Fibroblast of lung (primary cell): ENCODE results near the gene SLC23A2. TPM values are rescaled to one million over a fixed set of nuclear protein-coding genes. Genes with fewer than 3 reads are reported as not detected.
"Not testable (repeated sequence)": the region's sequence is repeated elsewhere in the genome, so short reads cannot be mapped to it uniquely, and the experiment has no call there.

Source experiments
- DNase-seq, 2 donors: peaks; one replicate each; pipeline versions ENCODE4 v3.0.0 to v3.0.0-alpha.2; 2010; ENCODE audit warnings: low read depth in 2 of 2
- H2AFZ ChIP-seq: 2 replicates; pipeline ENCODE4 v1.5.1; 2012; ENCODE audit warnings: low read length, control low read depth, inconsistent platforms
- H3K27ac ChIP-seq: 2 replicates; pipeline ENCODE4 v1.5.1; 2011; ENCODE audit warnings: low read length, control low read depth; ENCODE audit not compliant: insufficient read depth
- H3K27me3 ChIP-seq: 2 replicates; pipeline ENCODE4 v1.5.1; 2011; ENCODE audit warnings: mild to moderate bottlenecking, low read length; ENCODE audit not compliant: control insufficient read depth, insufficient read depth
- H3K36me3 ChIP-seq: 2 replicates; pipeline ENCODE4 v1.5.1; 2011; ENCODE audit warnings: low read length; ENCODE audit not compliant: control insufficient read depth, insufficient read depth
- H3K4me1 ChIP-seq: 2 replicates; pipeline ENCODE4 v1.5.1; 2011; ENCODE audit warnings: low read length; ENCODE audit not compliant: control insufficient read depth, insufficient read depth; ENCODE audit errors: extremely low read depth
- H3K4me2 ChIP-seq: 2 replicates; pipeline ENCODE4 v1.5.1; 2011; ENCODE audit warnings: low read length, control low read depth; ENCODE audit not compliant: insufficient read depth; ENCODE audit errors: extremely low read depth
- H3K4me3 ChIP-seq, 4 experiments: fragments of 200-600 bp in 1 of 4; sonication (generic) in 1 of 4; replicated peaks in 1 of 4; 2 replicates each; pipeline ENCODE4 v1.5.1; 2011 to 2016; ENCODE audit warnings: low read length in 4 of 4, low read depth in 3 of 4, mild to moderate bottlenecking in 3 of 4, control low read depth in 2 of 4, inconsistent platforms in 1 of 4, mixed read lengths in 1 of 4; ENCODE audit not compliant: insufficient read depth in 1 of 4; ENCODE audit errors: control extremely low read depth in 1 of 4
- H3K79me2 ChIP-seq: 2 replicates; pipeline ENCODE4 v1.5.1; 2012; ENCODE audit warnings: mild to moderate bottlenecking, low read length, inconsistent platforms; ENCODE audit not compliant: control insufficient read depth, insufficient read depth
- H3K9ac ChIP-seq: 2 replicates; pipeline ENCODE4 v1.5.1; 2011; ENCODE audit warnings: mild to moderate bottlenecking, low read length, control low read depth; ENCODE audit not compliant: insufficient read depth
- H3K9me3 ChIP-seq: 2 replicates; pipeline ENCODE4 v1.5.1; 2012; ENCODE audit warnings: low read depth, low read length; ENCODE audit not compliant: control insufficient read depth, insufficient read depth
- H4K20me1 ChIP-seq: 2 replicates; pipeline ENCODE4 v1.5.1; 2011; ENCODE audit warnings: low read length; ENCODE audit not compliant: control insufficient read depth, insufficient read depth; ENCODE audit errors: extremely low read depth
- CTCF ChIP-seq, 2 donors: IDR thresholded peaks in 1 of 2; conservative IDR thresholded peaks in 1 of 2; 1 replicate in 1 of 2; 2 replicates in 1 of 2; pipeline ENCODE4 v1.5.1; 2011 to 2012; ENCODE audit warnings: low read length in 2 of 2, control low read depth in 1 of 2, inconsistent platforms in 1 of 2, low read depth in 1 of 2, mild to moderate bottlenecking in 1 of 2
- EZH2 ChIP-seq: IDR thresholded peaks from 2 replicates; pipeline ENCODE4 v1.5.1; 2012; ENCODE audit warnings: low read length, control low read depth, mild to moderate bottlenecking; ENCODE audit errors: missing control alignments
- polyA plus RNA-seq, 2 donors: library from polyadenylated mRNA; depleted of rRNA in 1 of 2; stranded (reverse) in 1 of 2; unstranded in 1 of 2; fragments of >200 nt; gene quantifications; 2 replicates each; pipeline ENCODE4 v1.2.1, GENCODE V29; 2011 to 2012; ENCODE audit warnings: missing spikeins in 1 of 2
- total RNA-seq: library from RNA; depleted of rRNA; stranded (reverse); fragments of >200 nt; gene quantifications from 2 replicates; pipeline ENCODE4 v1.2.1, GENCODE V29; 2014

The SLC23A2 gene
- total and polyA plus RNA-seq, 2 donors (not counting 1 experiment from before 2014, with no cell fraction given): 12.1 to 17.5 TPM

DNA sequence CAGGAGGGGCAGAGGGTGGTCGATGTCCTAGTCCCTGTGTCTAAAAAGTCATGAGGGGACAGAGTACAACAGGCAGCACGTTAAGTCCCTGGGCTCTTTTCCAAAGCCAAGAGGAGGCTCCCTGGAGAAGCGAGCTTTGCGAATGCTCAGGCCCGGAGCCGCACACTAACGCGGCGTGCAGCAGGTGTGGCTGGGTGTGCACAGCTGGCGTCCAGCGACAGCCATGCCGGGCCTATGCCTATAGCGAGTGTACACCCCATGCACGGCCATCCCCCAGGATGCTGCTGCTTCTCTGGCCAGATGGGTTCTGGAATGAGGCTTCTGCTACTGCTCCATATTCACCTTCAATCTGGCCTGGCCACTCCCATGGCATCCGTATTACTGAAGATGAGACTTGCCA lies 148.3 kb downstream of the SLC23A2 start:
- Histone ChIP-seq H3K4me2 (no peak overlapping the region), H3K4me1 (no peaks in the 10 kb centered on the region), H3K9me3 (no peaks in the 10 kb centered on the region), H2AFZ (no peak overlapping the region), H3K27ac (no peak overlapping the region), H3K9ac (no peak overlapping the region), H3K79me2 (no peaks in the 10 kb centered on the region), H3K4me3 (no peak overlapping the region), H3K36me3 (no peaks in the 10 kb centered on the region), H4K20me1 (no peaks in the 10 kb centered on the region), H3K27me3 (no peaks in the 10 kb centered on the region)
- TF ChIP-seq CTCF (conservative IDR thresholded peaks at IDR 0.05 in 1 of 2, IDR thresholded peaks at IDR 0.05 in 1 of 2; ENCODE audit: low read depth in 1 of 2, low read length in 2 of 2): no peak
- no peak for TF ChIP-seq EZH2
- no peak for DNase-seq

GRCh38 chr20:4850960-4851359 lies 150.3 kb downstream of the SLC23A2 start:
- no peaks in the 10 kb centered on the region for H3K36me3 ChIP-seq
- H3K4me1 ChIP-seq: no peaks in the 10 kb centered on the region
- no peak overlapping the region for H3K4me3 ChIP-seq
- no peaks in the 10 kb centered on the region for H4K20me1 ChIP-seq
- TF ChIP-seq EZH2 (no peak), CTCF (conservative IDR thresholded peaks at IDR 0.05 in 1 of 2, IDR thresholded peaks at IDR 0.05 in 1 of 2; ENCODE audit: low read depth in 1 of 2, low read length in 2 of 2) (no peak)
- no peak for DNase-seq
- H2AFZ ChIP-seq: no peak overlapping the region
- no peak overlapping the region for H3K4me2 ChIP-seq
- no peaks in the 10 kb centered on the region for H3K9me3 ChIP-seq
- H3K79me2 ChIP-seq: no peaks in the 10 kb centered on the region
- no peak overlapping the region for H3K9ac ChIP-seq
- H3K27me3 ChIP-seq: no peaks in the 10 kb centered on the region
- no peak overlapping the region for H3K27ac ChIP-seq

GRCh38 chr20:4848829-4849228 lies 152.5 kb downstream of the SLC23A2 start:
- not testable (repeated sequence) for H3K4me2 ChIP-seq, H3K9me3 ChIP-seq, H3K9ac ChIP-seq, H3K27ac ChIP-seq, H2AFZ ChIP-seq, H3K36me3 ChIP-seq, H4K20me1 ChIP-seq, H3K4me1 ChIP-seq, H3K27me3 ChIP-seq, H3K79me2 ChIP-seq, H3K4me3 ChIP-seq, DNase-seq
